Muscle of arm (tissue), 14 donors: Measurements from ENCODE around the gene GPAT3. TPM values are rescaled to one million over a fixed set of nuclear protein-coding genes. Genes with fewer than 3 reads are reported as not detected.
A peak's percentile ranks its signal among the peaks of the same experiment; 100 is the strongest.
"Not testable (repeated sequence)": the region's sequence is repeated elsewhere in the genome, so short reads cannot be mapped to it uniquely, and the experiment has no call there.

Experiments
- DNase-seq: peaks from one replicate; pipeline ENCODE4 v3.0.0-alpha.2; 2013
- long read RNA-seq, 11 donors: transcript quantifications; one replicate each; lab custom pipeline, GENCODE V29; 2026
- polyA plus RNA-seq, 12 donors: library from polyadenylated mRNA; unstranded; fragments of 120-200 nt; gene quantifications; one replicate each; pipeline ENCODE4 v1.2.1, GENCODE V29; 2013; ENCODE audit not compliant: insufficient read length in 12 of 12

GPAT3 gene
- 10 to 100 TPM in 10 of 12 donors, 1 to 10 TPM in 1, not detected in 1; 6.7 to 38.8 (median 17.6) TPM for polyA plus RNA-seq
- long read RNA-seq, donor 1, partial matches to known transcripts: 10 of 13 reads
- long read RNA-seq, donor 1, other reads (novel, unspliced or antisense): 0 of 13 reads
- long read RNA-seq, donor 2, partial matches to known transcripts: 0 of 5 reads
- long read RNA-seq, donor 2, other reads (novel, unspliced or antisense): 0 of 5 reads
- long read RNA-seq, donor 3, partial matches to known transcripts: 0 of 1 reads
- long read RNA-seq, donor 3, other reads (novel, unspliced or antisense): 0 of 1 reads
- long read RNA-seq, donor 4, partial matches to known transcripts: 0 of 2 reads
- long read RNA-seq, donor 4, other reads (novel, unspliced or antisense): 0 of 2 reads
- long read RNA-seq, donor 5, partial matches to known transcripts: 0 of 3 reads
- long read RNA-seq, donor 5, other reads (novel, unspliced or antisense): 0 of 3 reads
- long read RNA-seq, donor 6, partial matches to known transcripts: 0 of 5 reads
- long read RNA-seq, donor 6, other reads (novel, unspliced or antisense): 0 of 5 reads
- long read RNA-seq, donor 7, partial matches to known transcripts: 0 of 1 reads
- long read RNA-seq, donor 7, other reads (novel, unspliced or antisense): 0 of 1 reads
- long read RNA-seq, donor 8, partial matches to known transcripts: 0 of 3 reads
- long read RNA-seq, donor 8, other reads (novel, unspliced or antisense): 0 of 3 reads
- long read RNA-seq, donor 9, partial matches to known transcripts: 0 of 1 reads
- long read RNA-seq, donor 9, other reads (novel, unspliced or antisense): 0 of 1 reads
- long read RNA-seq, donor 10, partial matches to known transcripts: 0 of 4 reads
- long read RNA-seq, donor 10, other reads (novel, unspliced or antisense): 0 of 4 reads
- long read RNA-seq, donor 11, transcript GPAT3-202 (13 exons, 2,631 nt): major isoform, 5 of 19 reads
- long read RNA-seq, donor 11, partial matches to known transcripts: 11 of 19 reads
- long read RNA-seq, donor 11, other reads (novel, unspliced or antisense): 0 of 19 reads

GRCh38 chr4:83535520-83536361, at the start of gene GPAT3:
GPAT3 (plus strand) TSS chr4:83536108; CDS start chr4:83536623, 515 bp downstream.
- DNase-seq: peak; percentile 34

DNA sequence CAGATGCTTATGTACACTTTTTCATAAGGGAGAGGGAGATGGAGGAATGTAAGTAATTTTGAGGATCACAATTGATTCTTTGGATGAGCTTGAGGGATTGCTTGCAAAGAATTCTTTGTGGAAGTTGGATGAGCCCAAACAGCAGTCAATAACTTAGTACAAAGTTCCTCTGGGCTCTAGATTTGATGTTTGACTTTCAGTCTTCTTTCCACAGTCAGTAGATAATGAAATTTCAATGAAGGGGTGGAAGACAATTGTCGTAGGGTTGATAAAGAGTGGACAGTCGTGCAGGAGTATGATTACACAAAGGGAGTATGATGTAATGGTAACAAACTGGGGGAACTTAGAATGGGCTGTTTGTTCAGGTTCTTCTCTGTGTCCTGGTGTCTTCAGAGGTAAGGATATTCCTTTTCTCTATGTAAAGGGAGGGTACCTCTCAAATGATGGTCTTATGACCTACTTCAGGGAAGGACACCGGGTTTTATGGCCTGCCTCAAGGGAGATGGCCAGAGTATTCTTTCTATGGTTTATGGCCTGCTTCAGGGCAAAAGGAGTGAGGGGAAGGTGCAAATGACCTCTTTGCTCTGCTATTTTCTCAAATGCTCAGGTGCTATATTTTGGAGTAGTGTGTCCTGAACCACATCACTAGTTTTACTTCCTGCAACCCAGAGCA, 49.3 kb upstream of the GPAT3 start:
- DNase-seq: no peak

- no peak for DNase-seq
Observed at GRCh38 chr4:83489711-83490326, 46.1 kb upstream of the GPAT3 start.

GRCh38 chr4:83490876-83491450, 44.9 kb upstream of the GPAT3 start:
- no peak for DNase-seq

GRCh38 chr4:83496085-83496917, 39.6 kb upstream of the GPAT3 start:
- DNase-seq: not testable (repeated sequence)

- no peak for DNase-seq
Observed at GRCh38 chr4:83498187-83498586, 37.7 kb upstream of the GPAT3 start.

DNA sequence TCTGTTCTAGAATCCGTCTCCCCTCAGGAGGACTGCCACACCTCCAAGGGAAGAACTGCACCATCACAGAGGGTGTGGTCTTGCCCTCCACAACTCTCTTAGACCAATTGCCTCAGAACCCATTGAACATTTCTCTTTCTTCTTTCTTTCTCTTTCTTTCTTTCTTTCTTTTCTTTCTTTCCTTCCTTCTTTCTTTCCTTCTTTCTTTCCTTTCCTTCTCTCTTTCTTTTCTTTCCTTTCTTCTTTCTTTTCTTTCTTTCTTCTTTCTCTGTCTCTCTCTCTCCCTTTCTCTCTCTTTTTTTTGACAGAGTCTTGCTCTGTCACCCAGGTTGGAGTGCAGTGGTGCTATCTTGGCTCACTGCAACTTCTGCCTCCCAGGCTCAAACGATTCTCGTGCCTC, 34.2 kb upstream of the GPAT3 start:
- DNase-seq: not testable (repeated sequence)

- no peak for DNase-seq
Observed at GRCh38 chr4:83503974-83504373, 31.9 kb upstream of the GPAT3 start.

GRCh38 chr4:83504503-83504902, 31.4 kb upstream of the GPAT3 start:
- no peak for DNase-seq

DNA sequence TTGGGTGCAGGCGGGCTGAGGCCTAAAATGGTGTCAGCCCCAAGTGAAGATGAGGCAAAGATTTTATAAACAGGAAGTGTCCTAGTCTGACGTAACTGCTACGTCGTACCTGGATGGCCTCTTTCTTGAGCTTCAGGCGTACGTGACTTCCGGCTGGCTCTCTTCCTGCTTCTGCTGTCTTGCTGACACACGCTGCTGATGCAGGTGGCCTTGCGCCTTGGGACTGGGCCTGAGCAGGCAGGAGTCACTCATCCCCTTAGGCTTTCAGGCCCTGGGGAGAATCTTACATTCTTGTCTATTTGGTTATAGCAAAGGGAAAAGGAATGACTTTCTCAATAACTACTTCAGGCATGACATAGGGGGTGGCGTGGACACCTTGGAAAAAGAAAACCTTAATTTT, 30.9 kb upstream of the GPAT3 start:
- no peak for DNase-seq

DNA sequence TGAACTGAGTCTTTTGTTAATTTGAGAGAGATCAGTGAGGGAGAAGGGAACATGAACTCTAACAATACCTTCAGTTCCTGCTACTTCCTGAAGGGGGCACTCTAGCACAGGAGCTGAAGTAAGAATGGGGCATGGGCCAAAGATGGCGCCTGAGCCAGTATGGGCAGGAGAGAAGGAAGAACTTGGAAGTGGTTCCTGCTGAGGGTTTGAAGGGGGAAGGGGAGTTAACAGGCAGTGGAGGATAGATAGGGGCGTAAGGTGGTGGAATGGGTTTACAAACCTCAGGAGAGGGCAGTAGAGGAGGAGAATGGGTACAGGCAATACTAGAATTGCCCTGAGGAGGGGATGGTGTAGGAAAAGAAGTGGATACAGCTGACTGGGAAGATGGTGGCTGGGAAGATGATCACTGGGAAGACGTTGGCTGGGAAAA, 26.7 kb upstream of the GPAT3 start:
- peak; percentile 4 for DNase-seq

DNA sequence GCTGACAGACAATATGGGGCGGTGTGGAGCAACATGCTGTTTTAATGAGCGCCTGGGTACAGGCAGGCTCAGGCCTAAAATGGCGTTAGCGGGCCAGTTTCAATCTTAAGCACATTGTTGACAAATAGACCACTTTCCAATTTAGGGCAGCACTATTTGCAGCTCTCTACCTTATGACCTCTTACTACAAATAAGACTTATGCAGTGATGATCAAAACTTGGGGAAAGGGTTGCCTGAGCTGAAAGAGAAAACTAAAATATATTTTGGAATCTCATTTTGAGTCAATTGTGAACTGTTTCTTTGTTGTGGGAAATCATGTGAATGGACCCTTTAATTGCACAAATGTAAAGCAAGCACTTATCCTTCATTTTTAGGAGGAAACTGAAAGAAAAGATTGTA, 25.5 kb upstream of the GPAT3 start:
- DNase-seq: no peak

GRCh38 chr4:83516042-83516772, 19.7 kb upstream of the GPAT3 start:
- no peak for DNase-seq

DNA sequence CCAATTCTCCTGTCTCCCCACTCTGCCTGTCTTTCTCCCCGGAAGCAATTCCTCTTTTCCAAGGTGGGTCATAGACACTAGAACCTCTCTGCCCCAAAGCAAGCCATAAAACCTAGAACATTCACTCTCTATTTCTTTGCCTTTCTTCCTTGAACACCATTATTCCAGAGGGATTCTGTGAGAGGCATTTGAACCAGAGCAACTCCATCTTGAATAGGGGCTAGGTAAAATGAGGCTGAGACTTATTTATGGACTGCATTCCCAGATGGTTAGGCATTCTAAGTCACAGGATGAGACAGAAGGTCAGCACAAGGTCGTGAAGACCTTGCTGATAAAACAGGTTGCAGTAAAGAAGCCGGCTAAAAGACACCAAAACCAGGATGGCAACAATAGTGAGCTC, 13.7 kb upstream of the GPAT3 start:
- no peak for DNase-seq

GRCh38 chr4:83527671-83528070, 8.2 kb upstream of the GPAT3 start:
- no peak for DNase-seq

- no peak for DNase-seq
Observed at GRCh38 chr4:83536362-83537272, 709 bp downstream of the GPAT3 start.

DNA sequence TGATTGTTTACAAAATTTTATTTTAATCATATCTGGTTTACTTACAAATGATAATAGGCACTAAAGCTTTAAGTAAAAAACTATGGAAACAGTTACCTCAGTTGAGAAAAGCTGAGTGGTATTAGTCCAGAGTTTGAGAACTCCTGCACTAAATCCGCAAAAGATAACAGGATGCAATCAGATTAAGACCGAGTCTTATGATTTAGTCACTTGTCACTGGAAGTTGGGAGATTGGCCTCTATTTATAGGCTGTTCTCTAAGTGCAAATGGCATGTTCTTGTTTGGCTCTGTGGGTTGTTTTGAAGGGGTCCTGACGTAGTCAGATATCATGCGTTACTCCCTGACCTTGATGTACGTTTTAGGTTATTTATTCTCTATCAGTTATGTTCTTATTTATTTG, 6.3 kb downstream of the GPAT3 start:
- no peak for DNase-seq
